Heart right ventricle (tissue), 16 donors: ENCODE data around the gene S100P. TPM values are rescaled to one million over a fixed set of nuclear protein-coding genes. Genes with fewer than 3 reads are reported as not detected.
A peak's percentile ranks its signal among the peaks of the same experiment; 100 is the strongest.
"Not testable (repeated sequence)": the region's sequence is repeated elsewhere in the genome, so short reads cannot be mapped to it uniquely, and the experiment has no call there.

Experiments
- ATAC-seq, 8 donors: fragments of 200-7000 bp; cut with Tn5 transposase; one replicate each; pipeline ENCODE4 v1.9.1; 2020; ENCODE audit warnings: mild to moderate bottlenecking in 8 of 8, moderate library complexity in 8 of 8, moderate number of reproducible peaks in 1 of 8
- DNase-seq, 2 donors: peaks; one replicate each; pipeline ENCODE4 v3.0.0-alpha.2; 2020
- H3K27ac ChIP-seq, 10 donors: fragments of 200-600 bp; sonication (generic) in 2 of 10; one replicate each; pipeline versions ENCODE4 v1.5.0 to v1.8.0; 2020 to 2022; ENCODE audit warnings: mild to moderate bottlenecking in 3 of 10
- H3K27me3 ChIP-seq, 7 donors: fragments of 200-600 bp; one replicate each; pipeline ENCODE4 v1.8.0; 2021 to 2022; ENCODE audit warnings: mild to moderate bottlenecking in 2 of 7
- H3K36me3 ChIP-seq, 9 donors: fragments of 200-600 bp; sonication (generic) in 1 of 9; one replicate each; pipeline versions ENCODE4 v1.5.0 to v1.8.0; 2020 to 2022; ENCODE audit warnings: mild to moderate bottlenecking in 2 of 9
- H3K4me1 ChIP-seq, 9 donors: fragments of 200-600 bp; sonication (generic) in 1 of 9; one replicate each; pipeline versions ENCODE4 v1.5.0 to v1.8.0; 2020 to 2022; ENCODE audit warnings: mild to moderate bottlenecking in 4 of 9
- H3K4me3 ChIP-seq, 10 donors: fragments of 200-600 bp; sonication (generic) in 2 of 10; one replicate each; pipeline versions ENCODE4 v1.5.0 to v1.8.0; 2020 to 2022; ENCODE audit warnings: mild to moderate bottlenecking in 7 of 10, moderate library complexity in 2 of 10
- H3K9me3 ChIP-seq, 11 donors: fragments of 200-600 bp in 10 of 11; sonication (generic) in 2 of 11; one replicate each; pipeline versions ENCODE4 v1.5.0 to v1.8.0; 2013 to 2022; ENCODE audit warnings: mild to moderate bottlenecking in 2 of 11, control low read depth in 1 of 11, moderate library complexity in 1 of 11
- CTCF ChIP-seq, 9 donors: fragments of 200-600 bp; sonication (generic) in 2 of 9; IDR thresholded peaks; one replicate each; pipeline versions ENCODE4 v1.5.0 to v1.8.0; 2021 to 2022; ENCODE audit warnings: antibody characterized with exemption in 9 of 9, mild to moderate bottlenecking in 5 of 9, moderate library complexity in 1 of 9
- WGBS, 2 donors: extraction: QIAGEN DNeasy Blood & Tissue Kit; methylation state at CpG; one replicate each; pipeline ENCODE4 v1.1.7; 2013; ENCODE audit warnings: inconsistent platforms in 1 of 2; 5-methylcytosine and 5-hydroxymethylcytosine counted together
- intact Hi-C, 10 donors: fragments of 100-400 bp; cut with DNase I; formaldehyde crosslinking; loops; one replicate each; pipeline versions ENCODE4 v1.11.1 to v1.14.2; 2022
- polyA plus RNA-seq, 2 donors: library from polyadenylated mRNA; stranded (reverse); fragments of 200-250 nt; gene quantifications; one replicate each; pipeline ENCODE4 v1.2.3, GENCODE V29; 2013
- total RNA-seq, 10 donors: library from RNA; stranded (reverse); fragmentation: NEBNext Ultra II Directional in 3 of 10; extraction: Animal tissue kit (Norgen Biotek cat#: 25700) in 3 of 10; gene quantifications; one replicate each; pipeline versions ENCODE4 v1.2.1 to v1.2.4, GENCODE V29; 2021 to 2023
- donor health status: Arrhythmogenic right ventricular cardiomyopathy.
- donor health status: ischemic (EF 13 %, LVEDD 7.1; RV severe dilation, severe dysfunction).
- donor health status: healthy with polysubstance abuse.
- donor health status: DM: no; HTN: yes; CAD: no.
- donor health status: DM: no; HTN: no; CAD: no.
- donor health status: ischemic (EF 25% LVEDD 6.9; RV normal size, moderate dysfunction).
- donor health status: ischemic (EF 25% LVEDD 5.7; RV mildly dilated, moderate dysfunction).
- donor health status: healthy.
- donor health status: DM: yes; HTN: yes; CAD: no.
- donor health status: Ischemic cardiomyopathy.
- donor health status: ischemic (EF 35%, LVEDD 5.7; RV mildly dilated, moderate dysfunction).
- donor health status: nonischemic (EF 11% LVEDD 7.7; RV severe dilation, severe dysfunction).
- donor health status: DM: yes; HTN: yes; CAD: no.
- donor health status: PGD.
- donor health status: ischemic (EF 29% LVEDD 5.4; RV normal size, mild dysfunction).
- donor health status: nonischemic (EF 23%, LVEDD 6.1; RV moderate dilation, normal function).

S100P gene
- total and polyA plus RNA-seq, 12 donors = 0.22 to 8.2 (median 1.4) TPM; not detected in 4

- Histone ChIP-seq H3K36me3 (peaks cover 0 to 14% (median 5%) of the 10 kb centered on the region in 9 donors), H3K27ac (no peak overlapping the region), H3K4me3 (no peak overlapping the region), H3K4me1 (peaks cover 4 to 17% (median 14%) of the 10 kb centered on the region in 9 donors), H3K9me3 (no peaks in the 10 kb centered on the region), H3K27me3 (no peaks in the 10 kb centered on the region)
- WGBS, 2 donors = 47 to 56% methylated on average over 6 of the region's 6 CpGs
- DNase-seq (no peak), ATAC-seq (peak in 1 of 8 donors; percentile 30)
- intact Hi-C loops = loop anchor here in 2 of 10 donors (5.0 to 10.0 kb wide), 2 partner anchors 57 to 1715 kb away; partner anchors contain the start of gene MRFAP1L1 (in 1 of the 2)
- TF ChIP-seq CTCF (IDR thresholded peaks at IDR 0.05) = no peak
Measured at GRCh38 chr4:6647582-6648230, 46.0 kb upstream of the S100P start.

DNA sequence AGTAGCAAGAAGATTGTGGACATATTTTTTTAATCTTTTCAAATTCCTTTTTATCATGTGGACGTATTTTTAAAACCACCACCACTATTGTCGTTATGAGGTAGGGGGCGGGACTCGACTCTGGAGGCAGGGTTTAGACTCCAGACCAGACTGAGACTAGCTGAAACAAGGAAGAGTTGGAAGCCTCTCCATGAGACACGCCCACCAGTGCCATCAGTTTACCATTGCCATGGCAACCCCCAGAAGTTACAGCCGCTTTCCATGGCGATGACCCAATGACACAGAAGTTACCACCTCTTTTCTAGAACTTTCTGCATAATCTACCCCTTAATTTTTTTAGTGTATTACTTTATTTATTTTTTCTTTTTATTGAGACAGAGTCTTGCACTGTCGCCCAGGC lies 44.5 kb upstream of the S100P start:
- Histone ChIP-seq H3K27me3 (no peaks in the 10 kb centered on the region), H3K9me3 (peaks cover 0 to 4% (median 0%) of the 10 kb centered on the region in 11 donors), H3K4me1 (peaks cover 0 to 2% (median 0%) of the 10 kb centered on the region in 9 donors), H3K27ac (no peak overlapping the region), H3K4me3 (no peak overlapping the region), H3K36me3 (no peaks in the 10 kb centered on the region)
- intact Hi-C loops = loop anchor here in 2 of 10 donors (5.0 to 10.0 kb wide), 2 partner anchors 56 to 1713 kb away; partner anchors contain the start of gene MRFAP1L1 (in 1 of the 2)
- WGBS, 2 donors = 93 to 94% methylated on average over 8 of the region's 8 CpGs
- no peak for ATAC-seq
- no peak for TF ChIP-seq CTCF (IDR thresholded peaks at IDR 0.05)
- DNase-seq = no peak

- H3K36me3 ChIP-seq, H3K27ac ChIP-seq, DNase-seq, intact Hi-C loops, H3K9me3 ChIP-seq, ATAC-seq, H3K4me3 ChIP-seq: not testable (repeated sequence)
- H3K27me3 ChIP-seq = peaks cover 0 to 19% (median 0%) of the 10 kb centered on the region in 7 donors
- H3K4me1 ChIP-seq = peaks cover 0 to 11% (median 7%) of the 10 kb centered on the region in 9 donors
- WGBS, 2 donors = 50 to 54% methylated on average over 2 of the region's 3 CpGs
Measured at GRCh38 chr4:6654211-6654610, 39.5 kb upstream of the S100P start.

- H3K4me1 ChIP-seq = peaks cover 0 to 14% (median 8%) of the 10 kb centered on the region in 9 donors
- H3K36me3 ChIP-seq, H3K27ac ChIP-seq, intact Hi-C loops, ATAC-seq, DNase-seq, H3K4me3 ChIP-seq, H3K9me3 ChIP-seq: not testable (repeated sequence)
- WGBS, 2 donors = 85 to 89% methylated on average over 2 of the region's 2 CpGs
- peaks cover 0 to 29% (median 0%) of the 10 kb centered on the region in 7 donors for H3K27me3 ChIP-seq
Measured at GRCh38 chr4:6655291-6655690, 38.4 kb upstream of the S100P start.

DNA sequence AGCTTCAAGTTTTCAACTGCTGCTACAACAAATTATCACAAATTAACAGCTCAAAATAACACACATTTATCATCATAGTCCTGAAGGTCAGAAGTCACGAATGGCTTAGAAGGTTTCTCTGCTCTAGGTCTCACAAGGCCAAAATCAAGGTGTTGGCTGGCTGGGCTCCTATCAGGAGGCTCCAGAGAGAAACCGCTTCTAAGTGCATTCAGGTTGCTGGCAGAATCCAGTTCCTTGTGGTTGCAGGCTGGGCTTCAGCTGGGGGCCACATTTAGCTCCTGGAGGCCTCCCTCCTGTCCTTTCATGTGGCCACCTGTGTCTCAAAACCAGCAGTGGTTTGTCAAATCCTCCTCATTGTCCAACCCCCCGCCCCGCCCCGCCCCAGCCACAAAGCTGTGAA lies 37.8 kb upstream of the S100P start:
- peaks cover 0 to 14% (median 8%) of the 10 kb centered on the region in 9 donors for H3K4me1 ChIP-seq
- WGBS, 2 donors = 86 to 91% methylated on average over 5 of the region's 5 CpGs
- H3K4me3 ChIP-seq = no peak overlapping the region
- DNase-seq (no peak), ATAC-seq (no peak)
- no peak overlapping the region for H3K27ac ChIP-seq
- H3K36me3 ChIP-seq = no peaks in the 10 kb centered on the region
- intact Hi-C loops = no loop called here
- H3K27me3 ChIP-seq = peaks cover 0 to 31% (median 0%) of the 10 kb centered on the region in 7 donors
- H3K9me3 ChIP-seq = peaks cover 0 to 6% (median 0%) of the 10 kb centered on the region in 11 donors
- TF ChIP-seq CTCF (IDR thresholded peaks at IDR 0.05) = no peak
